ENCODE measurements around the gene NAP1L1. TPM values are rescaled to one million over a fixed set of nuclear protein-coding genes. Genes with fewer than 3 reads are reported as not detected.

The NAP1L1 gene
- total and polyA plus RNA-seq, 2 experiments from 2014 or later, result 658 to 996 TPM

DNA sequence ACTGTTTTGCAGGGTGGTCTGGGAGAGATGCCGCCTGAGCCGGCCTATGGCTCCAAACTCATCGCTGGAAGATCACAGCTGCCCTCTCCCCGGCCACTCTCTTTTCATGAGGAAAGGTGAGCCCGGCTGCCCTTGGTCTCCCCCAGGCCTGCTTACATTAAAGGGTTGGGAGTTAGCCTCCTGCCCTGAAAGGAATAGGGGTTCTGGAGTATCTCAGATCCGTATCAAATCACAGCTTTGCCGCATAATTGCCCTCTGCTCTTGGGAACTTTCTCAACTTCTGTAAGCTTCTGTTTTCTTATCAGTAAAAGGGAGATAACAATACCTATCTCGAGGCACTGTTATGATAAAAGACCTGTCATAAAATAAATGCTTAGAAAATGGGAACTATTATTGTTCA, 70.5 kb downstream of the NAP1L1 start:
- peaks cover 24% of the 10 kb centered on the region for H3K4me1 Mint-ChIP-seq
- H3K4me1 ChIP-seq (ENCODE audit: insufficient read depth), result peaks cover 16% of the 10 kb centered on the region
- H3K4me3 ChIP-seq, result no peak overlapping the region
- no peak overlapping the region for H3K27ac Mint-ChIP-seq
- no peak overlapping the region for H3K4me2 ChIP-seq
- H3K79me2 ChIP-seq (replicated peaks; ENCODE audit: insufficient read depth), result no peaks in the 10 kb centered on the region
- H2AFZ ChIP-seq, result no peak overlapping the region
- TF ChIP-seq ZNF331 (CRISPR knock-in tag; IDR thresholded peaks at IDR 0.05; ENCODE audit: low read depth) (no peak), EZH2phosphoT487 (IDR thresholded peaks at IDR 0.05; ENCODE audit: unreplicated experiment) (no peak)
- TF ChIP-seq, protein P1, sequence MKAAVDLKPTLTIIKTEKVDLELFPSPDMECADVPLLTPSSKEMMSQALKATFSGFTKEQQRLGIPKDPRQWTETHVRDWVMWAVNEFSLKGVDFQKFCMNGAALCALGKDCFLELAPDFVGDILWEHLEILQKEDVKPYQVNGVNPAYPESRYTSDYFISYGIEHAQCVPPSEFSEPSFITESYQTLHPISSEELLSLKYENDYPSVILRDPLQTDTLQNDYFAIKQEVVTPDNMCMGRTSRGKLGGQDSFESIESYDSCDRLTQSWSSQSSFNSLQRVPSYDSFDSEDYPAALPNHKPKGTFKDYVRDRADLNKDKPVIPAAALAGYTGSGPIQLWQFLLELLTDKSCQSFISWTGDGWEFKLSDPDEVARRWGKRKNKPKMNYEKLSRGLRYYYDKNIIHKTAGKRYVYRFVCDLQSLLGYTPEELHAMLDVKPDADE (IDR thresholded peaks at IDR 0.05), result no peak
- ATAC-seq, result no peak
- H3K36me3 Mint-ChIP-seq (ENCODE audit: low read depth), result no peaks in the 10 kb centered on the region
- H3K9me3 Mint-ChIP-seq, result no peaks in the 10 kb centered on the region
- H3K36me3 ChIP-seq (ENCODE audit: insufficient read depth), result no peaks in the 10 kb centered on the region
- no peak for DNase-seq (ENCODE audit: low spot score)
- no peak overlapping the region for H3K27ac ChIP-seq (ENCODE audit: low read depth)
- no peaks in the 10 kb centered on the region for H3K27me3 ChIP-seq (ENCODE audit: insufficient read depth)
- peaks cover 2% of the 10 kb centered on the region for H3K27me3 Mint-ChIP-seq (ENCODE audit: insufficient read depth, low read depth, poor library complexity)
- H3F3A ChIP-seq (replicated peaks; ENCODE audit: low read depth), result no peaks in the 10 kb centered on the region; the same call in 1 of the 2 replicates
- H3K9me2 ChIP-seq (ENCODE audit: insufficient read depth), result peaks cover 8% of the 10 kb centered on the region; the same call in 1 of the 2 replicates
- no peaks in the 10 kb centered on the region for H4K20me1 ChIP-seq (replicated peaks; ENCODE audit: insufficient read depth)
- no peak overlapping the region for H3K4me3 Mint-ChIP-seq

DNA sequence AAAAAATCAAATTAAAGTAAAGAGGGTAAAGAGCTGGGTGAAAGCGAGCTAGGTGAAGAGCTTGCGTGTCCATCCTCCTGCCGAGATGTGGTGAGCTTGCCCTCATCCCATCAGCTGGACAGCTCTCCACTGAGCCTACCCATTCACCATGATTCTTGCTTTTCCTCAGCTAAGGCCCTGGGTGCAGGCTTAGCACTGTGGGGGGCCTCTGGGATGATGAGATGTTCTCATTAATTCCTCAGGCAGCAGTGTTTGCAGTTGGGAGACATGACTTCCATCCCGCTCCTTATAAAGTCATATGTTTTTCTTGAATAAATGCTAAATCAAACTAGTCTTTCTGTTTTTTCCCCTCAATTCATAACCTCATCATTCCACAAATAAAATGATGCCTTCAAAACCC, 70.9 kb downstream of the NAP1L1 start:
- Histone ChIP-seq H3K79me2 (replicated peaks; ENCODE audit: insufficient read depth) (no peaks in the 10 kb centered on the region), H3K27me3 (ENCODE audit: insufficient read depth) (no peaks in the 10 kb centered on the region), H2AFZ (no peak overlapping the region), H3K9me2 (ENCODE audit: insufficient read depth) (peaks cover 8% of the 10 kb centered on the region; the same call in 1 of the 2 replicates), H3K4me1 (ENCODE audit: insufficient read depth) (peaks cover 15% of the 10 kb centered on the region), H3K4me3 (no peak overlapping the region), H3K36me3 (ENCODE audit: insufficient read depth) (no peaks in the 10 kb centered on the region), H3F3A (replicated peaks; ENCODE audit: low read depth) (no peaks in the 10 kb centered on the region; the same call in 1 of the 2 replicates), H3K4me2 (no peak overlapping the region), H3K27ac (ENCODE audit: low read depth) (no peak overlapping the region), H4K20me1 (replicated peaks; ENCODE audit: insufficient read depth) (no peaks in the 10 kb centered on the region)
- Mint-ChIP-seq H3K27ac (no peak overlapping the region), H3K9me3 (no peaks in the 10 kb centered on the region), H3K27me3 (ENCODE audit: insufficient read depth, low read depth, poor library complexity) (peaks cover 4% of the 10 kb centered on the region), H3K36me3 (ENCODE audit: low read depth) (no peaks in the 10 kb centered on the region), H3K4me3 (no peak overlapping the region), H3K4me1 (peaks cover 22% of the 10 kb centered on the region)
- no peak for DNase-seq (ENCODE audit: low spot score)
- no peak for ATAC-seq
- TF ChIP-seq NANOG (IDR thresholded peaks at IDR 0.05; ENCODE audit: borderline replicate concordance) (no peak), CREB1 (CRISPR knock-in tag; IDR thresholded peaks at IDR 0.05; ENCODE audit: low read depth) (no peak), JUNB (IDR thresholded peaks at IDR 0.05; ENCODE audit: unreplicated experiment) (no peak), ZNF331 (CRISPR knock-in tag; IDR thresholded peaks at IDR 0.05; ENCODE audit: low read depth) (no peak), EZH2phosphoT487 (IDR thresholded peaks at IDR 0.05; ENCODE audit: unreplicated experiment) (no peak), STAT1 (IDR thresholded peaks at IDR 0.05; ENCODE audit: unreplicated experiment) (no peak)
- TF ChIP-seq, protein P2, sequence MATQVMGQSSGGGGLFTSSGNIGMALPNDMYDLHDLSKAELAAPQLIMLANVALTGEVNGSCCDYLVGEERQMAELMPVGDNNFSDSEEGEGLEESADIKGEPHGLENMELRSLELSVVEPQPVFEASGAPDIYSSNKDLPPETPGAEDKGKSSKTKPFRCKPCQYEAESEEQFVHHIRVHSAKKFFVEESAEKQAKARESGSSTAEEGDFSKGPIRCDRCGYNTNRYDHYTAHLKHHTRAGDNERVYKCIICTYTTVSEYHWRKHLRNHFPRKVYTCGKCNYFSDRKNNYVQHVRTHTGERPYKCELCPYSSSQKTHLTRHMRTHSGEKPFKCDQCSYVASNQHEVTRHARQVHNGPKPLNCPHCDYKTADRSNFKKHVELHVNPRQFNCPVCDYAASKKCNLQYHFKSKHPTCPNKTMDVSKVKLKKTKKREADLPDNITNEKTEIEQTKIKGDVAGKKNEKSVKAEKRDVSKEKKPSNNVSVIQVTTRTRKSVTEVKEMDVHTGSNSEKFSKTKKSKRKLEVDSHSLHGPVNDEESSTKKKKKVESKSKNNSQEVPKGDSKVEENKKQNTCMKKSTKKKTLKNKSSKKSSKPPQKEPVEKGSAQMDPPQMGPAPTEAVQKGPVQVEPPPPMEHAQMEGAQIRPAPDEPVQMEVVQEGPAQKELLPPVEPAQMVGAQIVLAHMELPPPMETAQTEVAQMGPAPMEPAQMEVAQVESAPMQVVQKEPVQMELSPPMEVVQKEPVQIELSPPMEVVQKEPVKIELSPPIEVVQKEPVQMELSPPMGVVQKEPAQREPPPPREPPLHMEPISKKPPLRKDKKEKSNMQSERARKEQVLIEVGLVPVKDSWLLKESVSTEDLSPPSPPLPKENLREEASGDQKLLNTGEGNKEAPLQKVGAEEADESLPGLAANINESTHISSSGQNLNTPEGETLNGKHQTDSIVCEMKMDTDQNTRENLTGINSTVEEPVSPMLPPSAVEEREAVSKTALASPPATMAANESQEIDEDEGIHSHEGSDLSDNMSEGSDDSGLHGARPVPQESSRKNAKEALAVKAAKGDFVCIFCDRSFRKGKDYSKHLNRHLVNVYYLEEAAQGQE (IDR thresholded peaks at IDR 0.05; ENCODE audit: unreplicated experiment), result no peak
- TF ChIP-seq, protein P3, sequence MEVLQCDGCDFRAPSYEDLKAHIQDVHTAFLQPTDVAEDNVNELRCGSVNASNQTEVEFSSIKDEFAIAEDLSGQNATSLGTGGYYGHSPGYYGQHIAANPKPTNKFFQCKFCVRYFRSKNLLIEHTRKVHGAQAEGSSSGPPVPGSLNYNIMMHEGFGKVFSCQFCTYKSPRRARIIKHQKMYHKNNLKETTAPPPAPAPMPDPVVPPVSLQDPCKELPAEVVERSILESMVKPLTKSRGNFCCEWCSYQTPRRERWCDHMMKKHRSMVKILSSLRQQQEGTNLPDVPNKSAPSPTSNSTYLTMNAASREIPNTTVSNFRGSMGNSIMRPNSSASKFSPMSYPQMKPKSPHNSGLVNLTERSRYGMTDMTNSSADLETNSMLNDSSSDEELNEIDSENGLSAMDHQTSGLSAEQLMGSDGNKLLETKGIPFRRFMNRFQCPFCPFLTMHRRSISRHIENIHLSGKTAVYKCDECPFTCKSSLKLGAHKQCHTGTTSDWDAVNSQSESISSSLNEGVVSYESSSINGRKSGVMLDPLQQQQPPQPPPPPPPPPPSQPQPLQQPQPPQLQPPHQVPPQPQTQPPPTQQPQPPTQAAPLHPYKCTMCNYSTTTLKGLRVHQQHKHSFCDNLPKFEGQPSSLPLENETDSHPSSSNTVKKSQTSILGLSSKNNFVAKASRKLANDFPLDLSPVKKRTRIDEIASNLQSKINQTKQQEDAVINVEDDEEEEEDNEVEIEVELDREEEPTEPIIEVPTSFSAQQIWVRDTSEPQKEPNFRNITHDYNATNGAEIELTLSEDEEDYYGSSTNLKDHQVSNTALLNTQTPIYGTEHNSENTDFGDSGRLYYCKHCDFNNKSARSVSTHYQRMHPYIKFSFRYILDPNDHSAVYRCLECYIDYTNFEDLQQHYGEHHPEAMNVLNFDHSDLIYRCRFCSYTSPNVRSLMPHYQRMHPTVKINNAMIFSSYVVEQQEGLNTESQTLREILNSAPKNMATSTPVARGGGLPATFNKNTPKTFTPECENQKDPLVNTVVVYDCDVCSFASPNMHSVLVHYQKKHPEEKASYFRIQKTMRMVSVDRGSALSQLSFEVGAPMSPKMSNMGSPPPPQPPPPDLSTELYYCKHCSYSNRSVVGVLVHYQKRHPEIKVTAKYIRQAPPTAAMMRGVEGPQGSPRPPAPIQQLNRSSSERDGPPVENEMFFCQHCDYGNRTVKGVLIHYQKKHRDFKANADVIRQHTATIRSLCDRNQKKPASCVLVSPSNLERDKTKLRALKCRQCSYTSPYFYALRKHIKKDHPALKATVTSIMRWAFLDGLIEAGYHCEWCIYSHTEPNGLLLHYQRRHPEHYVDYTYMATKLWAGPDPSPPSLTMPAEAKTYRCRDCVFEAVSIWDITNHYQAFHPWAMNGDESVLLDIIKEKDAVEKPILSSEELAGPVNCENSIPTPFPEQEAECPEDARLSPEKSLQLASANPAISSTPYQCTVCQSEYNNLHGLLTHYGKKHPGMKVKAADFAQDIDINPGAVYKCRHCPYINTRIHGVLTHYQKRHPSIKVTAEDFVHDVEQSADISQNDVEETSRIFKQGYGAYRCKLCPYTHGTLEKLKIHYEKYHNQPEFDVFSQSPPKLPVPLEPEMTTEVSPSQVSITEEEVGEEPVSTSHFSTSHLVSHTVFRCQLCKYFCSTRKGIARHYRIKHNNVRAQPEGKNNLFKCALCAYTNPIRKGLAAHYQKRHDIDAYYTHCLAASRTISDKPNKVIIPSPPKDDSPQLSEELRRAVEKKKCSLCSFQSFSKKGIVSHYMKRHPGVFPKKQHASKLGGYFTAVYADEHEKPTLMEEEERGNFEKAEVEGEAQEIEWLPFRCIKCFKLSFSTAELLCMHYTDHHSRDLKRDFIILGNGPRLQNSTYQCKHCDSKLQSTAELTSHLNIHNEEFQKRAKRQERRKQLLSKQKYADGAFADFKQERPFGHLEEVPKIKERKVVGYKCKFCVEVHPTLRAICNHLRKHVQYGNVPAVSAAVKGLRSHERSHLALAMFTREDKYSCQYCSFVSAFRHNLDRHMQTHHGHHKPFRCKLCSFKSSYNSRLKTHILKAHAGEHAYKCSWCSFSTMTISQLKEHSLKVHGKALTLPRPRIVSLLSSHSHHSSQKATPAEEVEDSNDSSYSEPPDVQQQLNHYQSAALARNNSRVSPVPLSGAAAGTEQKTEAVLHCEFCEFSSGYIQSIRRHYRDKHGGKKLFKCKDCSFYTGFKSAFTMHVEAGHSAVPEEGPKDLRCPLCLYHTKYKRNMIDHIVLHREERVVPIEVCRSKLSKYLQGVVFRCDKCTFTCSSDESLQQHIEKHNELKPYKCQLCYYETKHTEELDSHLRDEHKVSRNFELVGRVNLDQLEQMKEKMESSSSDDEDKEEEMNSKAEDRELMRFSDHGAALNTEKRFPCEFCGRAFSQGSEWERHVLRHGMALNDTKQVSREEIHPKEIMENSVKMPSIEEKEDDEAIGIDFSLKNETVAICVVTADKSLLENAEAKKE (CRISPR knock-in tag; IDR thresholded peaks at IDR 0.05), result no peak
- TF ChIP-seq, protein P1 (IDR thresholded peaks at IDR 0.05), result no peak
